Measurements from ENCODE around the gene FBXL15.
A peak's percentile ranks its signal among the peaks of the same experiment; 100 is the strongest.

FBXL15 gene

DNA sequence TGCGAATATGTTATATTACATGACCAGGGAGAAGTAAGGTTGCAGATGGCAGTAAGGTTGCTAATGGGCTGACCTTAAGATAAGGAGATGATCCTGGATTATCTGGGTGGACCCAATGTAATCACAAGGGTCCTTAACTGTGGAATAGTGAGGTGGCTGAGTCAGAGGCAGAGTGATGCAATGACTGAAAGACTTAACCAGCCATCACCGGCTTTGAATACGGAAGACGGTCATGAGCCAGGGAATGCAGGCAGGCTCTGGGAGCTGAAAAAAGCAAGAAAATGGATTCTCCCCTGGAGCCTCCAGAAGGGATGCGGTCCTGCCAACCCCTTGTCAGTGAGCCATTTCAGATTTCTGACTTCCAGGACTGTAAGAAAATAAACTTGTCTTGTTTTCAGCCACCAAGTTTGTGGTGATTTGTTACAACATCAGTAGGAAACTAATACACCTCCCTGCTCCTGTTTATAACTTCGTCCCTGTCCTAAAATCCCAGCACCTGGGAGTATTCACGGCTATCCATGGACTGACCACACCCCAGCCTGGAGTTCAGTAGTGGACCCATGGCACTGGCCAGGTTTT lies 35.3 kb downstream of the FBXL15 start:
- no peak for DNase-seq (ENCODE audit: low read depth, low spot score)

DNA sequence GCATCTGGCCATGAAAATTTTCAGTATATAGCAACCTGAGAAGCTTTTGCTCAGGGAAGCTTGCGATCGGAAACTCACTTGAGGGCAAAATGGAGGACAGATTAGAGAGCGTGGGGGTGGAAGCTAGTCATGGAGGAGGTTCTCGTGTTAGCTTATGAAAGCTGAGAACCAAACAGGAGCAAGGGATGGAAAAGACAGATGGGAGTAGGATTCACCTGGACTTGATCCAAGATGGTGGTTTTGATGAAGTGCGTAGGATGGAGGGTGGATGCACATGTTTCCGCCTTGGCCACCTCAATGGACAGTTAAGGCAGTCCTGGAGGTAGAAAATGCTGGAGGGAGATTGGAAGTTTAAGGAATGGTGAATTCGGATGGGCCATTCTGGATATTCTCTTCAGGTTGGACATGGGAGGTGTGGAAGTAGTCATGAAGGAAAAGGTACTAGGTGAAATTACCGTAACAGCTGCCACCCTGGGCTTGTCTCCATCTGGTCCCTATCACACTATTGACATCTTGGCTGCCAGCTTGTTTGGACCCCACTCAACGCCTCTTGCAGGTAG lies 37.0 kb downstream of the FBXL15 start:
- no peak for DNase-seq (ENCODE audit: low read depth, low spot score)

GRCh38 chr10:102458656-102459055 lies 38.0 kb downstream of the FBXL15 start:
- no peak for DNase-seq (ENCODE audit: low read depth, low spot score)

DNA sequence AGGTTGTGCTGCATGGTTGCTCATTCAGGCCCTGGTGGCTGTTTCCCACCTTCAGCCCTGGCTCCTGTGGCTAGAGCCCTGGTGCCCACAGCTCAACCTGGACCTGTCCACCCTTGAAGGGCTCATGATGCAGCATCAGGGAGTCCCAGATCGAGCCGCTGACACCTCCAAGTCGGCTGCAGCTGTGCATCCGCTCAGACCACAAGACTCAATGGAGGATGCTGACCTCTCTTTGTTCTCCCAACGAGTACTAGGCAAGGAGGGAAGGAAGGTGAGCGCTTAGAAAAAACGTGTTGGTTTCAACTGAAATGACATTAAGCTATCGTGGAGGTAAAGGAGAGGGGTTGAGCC lies 40.2 kb downstream of the FBXL15 start:
- DNase-seq (ENCODE audit: low read depth, low spot score) = no peak

DNA sequence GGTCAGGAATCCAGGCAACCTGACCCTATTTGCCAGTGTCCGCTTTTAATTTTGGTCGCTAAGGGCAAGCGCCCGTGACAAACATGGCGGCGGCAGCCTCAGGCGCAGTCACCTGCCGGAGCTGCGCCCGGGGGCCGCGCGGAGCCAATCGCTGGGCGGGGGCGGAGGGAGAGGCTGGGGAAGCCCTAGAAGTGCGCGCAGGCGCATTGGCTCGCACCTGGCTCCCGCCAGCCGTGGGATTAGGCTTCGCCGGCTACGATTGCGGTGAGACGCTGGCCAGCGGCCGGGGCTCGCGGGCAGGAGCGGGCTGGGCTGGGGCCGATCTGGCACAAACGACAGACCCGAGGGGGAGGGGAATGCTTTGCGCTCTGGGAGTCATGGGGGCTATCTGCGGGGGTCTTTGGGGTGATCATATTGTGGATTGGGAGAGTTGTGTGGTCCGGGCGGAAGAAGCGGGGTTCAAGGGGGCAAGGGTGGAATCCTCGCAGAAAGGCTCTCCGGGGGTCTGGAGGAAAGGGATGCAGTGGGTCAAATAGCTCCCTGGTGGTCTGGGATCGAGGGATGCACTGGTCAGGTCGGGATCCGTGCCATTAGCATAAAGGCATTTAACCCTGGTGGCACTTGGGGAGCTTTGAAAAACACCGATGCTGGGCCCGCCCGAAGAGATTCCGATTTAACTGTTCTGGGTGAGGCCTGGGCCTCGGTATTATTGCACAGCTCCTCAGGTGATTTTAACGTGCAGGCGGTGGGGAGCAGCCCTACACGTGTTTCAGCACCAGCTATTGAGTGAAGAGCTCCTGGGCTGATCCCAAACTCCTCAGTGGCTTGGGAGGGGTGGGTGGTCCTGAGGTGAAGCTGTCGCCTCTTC lies 40.8 kb downstream of the FBXL15 start:
- peak; percentile 29 for DNase-seq (ENCODE audit: low read depth, low spot score)

DNA sequence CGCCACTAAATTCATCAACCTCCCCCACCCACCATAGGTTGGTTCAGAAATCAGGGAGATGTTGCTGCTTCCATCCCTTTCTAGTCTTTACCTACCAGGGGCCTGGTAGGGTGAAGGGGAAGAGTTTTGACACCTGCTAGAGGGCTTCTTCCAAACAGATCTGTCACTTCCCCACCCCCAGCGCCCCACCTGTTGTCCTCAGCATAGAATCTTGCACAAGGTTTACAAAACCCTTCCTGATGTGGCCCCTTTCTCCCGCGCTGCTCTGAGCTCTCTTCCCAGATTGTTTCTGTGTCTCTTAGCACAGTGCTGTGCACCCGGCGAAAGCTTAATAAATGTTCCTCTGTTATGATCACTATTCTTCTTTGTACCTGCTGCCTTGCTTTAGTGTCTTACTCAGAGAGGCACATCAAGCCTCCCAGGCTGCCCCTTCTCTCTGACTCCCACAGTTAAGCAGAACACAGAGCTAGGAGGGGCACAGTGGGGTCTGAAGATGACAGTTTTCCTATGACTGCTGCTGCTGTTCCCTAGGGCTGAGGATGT lies 41.9 kb downstream of the FBXL15 start:
- no peak for DNase-seq (ENCODE audit: low read depth, low spot score)

DNA sequence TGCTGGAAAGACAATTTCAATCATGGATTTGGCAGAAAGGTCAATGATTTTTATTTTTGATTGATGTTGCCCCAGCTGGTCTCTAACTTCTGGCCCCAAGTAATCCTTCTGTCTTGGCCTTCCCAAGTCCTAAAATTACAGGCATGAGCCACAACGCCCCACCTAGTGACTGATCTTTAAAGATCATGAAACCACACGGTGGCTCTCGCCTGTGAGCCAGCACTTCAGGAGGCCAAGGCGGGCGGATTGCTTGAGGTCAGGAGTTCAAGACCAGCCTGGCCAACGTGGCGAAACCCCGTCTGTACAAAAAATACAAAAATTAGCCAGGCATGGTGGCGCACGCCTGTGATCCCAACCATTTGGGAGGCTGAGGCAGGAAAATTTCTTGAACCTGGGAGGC lies 43.3 kb downstream of the FBXL15 start:
- DNase-seq (ENCODE audit: low read depth, low spot score) = no peak

DNA sequence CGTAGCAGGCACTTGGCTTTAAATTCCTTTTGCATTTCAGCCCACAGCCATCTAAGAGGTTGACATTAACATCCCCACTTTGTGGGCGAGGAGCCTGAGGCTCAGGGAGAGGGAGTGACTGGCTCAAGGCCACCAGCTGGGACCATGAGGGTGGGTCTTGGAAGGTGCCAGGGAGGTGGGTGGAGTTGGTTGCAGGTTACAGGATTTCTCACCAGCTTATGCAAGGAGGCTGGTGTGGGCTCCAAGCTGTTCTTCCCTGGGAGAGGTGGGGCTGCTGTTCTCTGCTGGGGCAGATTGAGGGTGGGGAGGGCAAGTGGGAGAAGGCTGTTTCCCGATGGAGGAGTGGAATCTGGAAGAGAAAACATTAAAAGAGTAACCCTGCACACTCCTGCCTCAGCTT lies 44.8 kb downstream of the FBXL15 start:
- no peak for DNase-seq (ENCODE audit: low read depth, low spot score)

- no peak for DNase-seq (ENCODE audit: low read depth, low spot score)
Measured at GRCh38 chr10:102467318-102467717, 46.7 kb downstream of the FBXL15 start.

DNA sequence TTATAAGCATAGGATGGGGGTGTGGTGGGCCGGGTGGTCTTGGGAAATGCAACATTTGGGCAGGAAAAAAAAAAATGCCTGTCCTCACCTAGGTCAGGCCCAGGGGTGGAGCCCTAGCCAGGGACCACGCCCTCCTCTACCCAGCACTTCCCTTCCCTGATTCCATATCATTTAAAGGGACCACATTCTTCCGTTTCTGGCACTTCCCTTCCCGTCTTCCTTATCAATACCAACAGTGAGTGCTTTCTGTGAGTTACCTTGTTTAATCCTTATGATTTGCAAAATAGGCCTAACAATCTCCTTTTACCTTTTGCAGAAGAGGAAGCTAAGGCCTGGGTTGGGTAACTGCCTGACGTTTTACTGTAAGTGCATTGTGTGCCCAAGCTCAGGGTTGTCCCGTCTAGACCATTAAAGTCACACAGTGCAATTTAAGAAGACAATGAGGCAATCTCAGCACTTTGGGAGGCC lies 47.4 kb downstream of the FBXL15 start:
- DNase-seq (ENCODE audit: low read depth, low spot score) = no peak

DNA sequence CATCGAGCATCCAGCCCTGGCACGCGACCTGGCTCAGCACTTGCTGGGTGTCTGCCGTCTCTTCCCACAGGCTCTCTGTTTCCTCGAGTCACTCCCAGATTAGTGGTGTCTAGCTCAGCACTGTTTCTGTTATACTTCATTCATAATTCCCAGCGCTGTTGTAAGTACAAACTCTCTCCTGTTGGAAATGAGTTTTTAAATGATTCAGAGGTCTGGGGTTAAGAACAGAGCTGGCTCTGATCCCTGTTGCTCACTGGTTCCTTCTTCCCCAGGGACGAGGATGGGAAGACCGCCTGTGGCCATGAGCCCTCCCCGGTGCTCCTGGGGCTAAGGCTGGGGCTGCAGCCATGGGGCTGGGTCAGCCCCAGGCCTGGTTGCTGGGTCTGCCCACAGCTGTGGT lies 48.0 kb downstream of the FBXL15 start:
- DNase-seq (ENCODE audit: low read depth, low spot score) = no peak

- DNase-seq (ENCODE audit: low read depth, low spot score) = no peak
Measured at GRCh38 chr10:102470579-102471546, 50.2 kb downstream of the FBXL15 start.
